Measurements from ENCODE around the gene SLCO1A2.

- TF ChIP-seq CTCF (conservative IDR thresholded peaks at IDR 0.05; ENCODE audit: low read depth, low read length) (no peak), POLR2A (IDR thresholded peaks at IDR 0.05; ENCODE audit: low read depth, low read length) (no peak), RCOR1 (IDR thresholded peaks at IDR 0.05; ENCODE audit: insufficient replicate concordance, low read length) (no peak), MAFK (IDR thresholded peaks at IDR 0.05; ENCODE audit: low read depth, low read length) (no peak), MXI1 (IDR thresholded peaks at IDR 0.05; ENCODE audit: borderline replicate concordance, low read depth, low read length) (no peak), SMC3 (IDR thresholded peaks at IDR 0.05; ENCODE audit: low read depth, low read length) (no peak), CEBPB (IDR thresholded peaks at IDR 0.05; ENCODE audit: low read depth, low read length) (no peak), BHLHE40 (IDR thresholded peaks at IDR 0.05; ENCODE audit: low read depth, low read length) (no peak), RFX5 (IDR thresholded peaks at IDR 0.05; ENCODE audit: low read depth, low read length) (no peak)
These were observed 2.7 kb upstream of the SLCO1A2 start for GRCh38 chr12:21337453-21337852.
